ENCODE data around the gene ERN2.

ERN2 gene

GRCh38 chr16:23710504-23710903, 2.5 kb downstream of the ERN2 start:
- no peaks in the 10 kb centered on the region for H3K4me1 ChIP-seq (ENCODE audit: control insufficient read depth, low read depth, low read length)
- H3K4me2 ChIP-seq (ENCODE audit: low read length), result no peak overlapping the region
- H3K56ac ChIP-seq (ENCODE audit: low read length), result no peak overlapping the region
- no peak overlapping the region for H3K27ac ChIP-seq (ENCODE audit: low read depth, low read length)
- no peaks in the 10 kb centered on the region for H3K79me2 ChIP-seq (ENCODE audit: control insufficient read depth, insufficient read depth, low read length)
- peaks cover 11% of the 10 kb centered on the region for H3K27me3 ChIP-seq (ENCODE audit: insufficient read depth, low read length, poor library complexity)
- no peak overlapping the region for H2BK5ac ChIP-seq (ENCODE audit: low read length)
- no peak overlapping the region for H2BK120ac ChIP-seq (ENCODE audit: low read depth, low read length)
- no peaks in the 10 kb centered on the region for H3K79me1 ChIP-seq (ENCODE audit: low read length)
- no peak overlapping the region for H3K18ac ChIP-seq (ENCODE audit: low read length)
- H2BK15ac ChIP-seq (replicated peaks; ENCODE audit: low read depth), result no peak overlapping the region
- H3K36me3 ChIP-seq (ENCODE audit: control insufficient read depth, insufficient read depth, low read length), result no peaks in the 10 kb centered on the region
- WGBS (ENCODE audit: extremely low coverage, insufficient coverage, low lambda C conversion rate), result no CpG with 5 or more reads among the region's 3 CpGs
- no peak overlapping the region for H4K8ac ChIP-seq (ENCODE audit: low read depth, low read length)
- H3K9ac ChIP-seq (ENCODE audit: low read length), result no peak overlapping the region
- H3K4ac ChIP-seq (ENCODE audit: low read depth, low read length), result no peak overlapping the region
- no peak overlapping the region for H2AK5ac ChIP-seq (ENCODE audit: low read length)
- H4K5ac ChIP-seq (ENCODE audit: low read length), result no peak overlapping the region
- DNase-seq, result no peak
- H3K23ac ChIP-seq (ENCODE audit: low read length), result no peak overlapping the region
- H3K4me3 ChIP-seq (ENCODE audit: low read length), result no peak overlapping the region

- Histone ChIP-seq H3K4me1 (ENCODE audit: control insufficient read depth, low read depth, low read length) (no peaks in the 10 kb centered on the region), H3K36me3 (ENCODE audit: control insufficient read depth, insufficient read depth, low read length) (no peaks in the 10 kb centered on the region), H3K4ac (ENCODE audit: low read depth, low read length) (no peak overlapping the region), H3K79me1 (ENCODE audit: low read length) (no peaks in the 10 kb centered on the region), H4K5ac (ENCODE audit: low read length) (no peak overlapping the region), H3K56ac (ENCODE audit: low read length) (no peak overlapping the region), H3K79me2 (ENCODE audit: control insufficient read depth, insufficient read depth, low read length) (no peaks in the 10 kb centered on the region), H2BK5ac (ENCODE audit: low read length) (no peak overlapping the region), H3K4me3 (ENCODE audit: low read length) (no peak overlapping the region), H3K27ac (ENCODE audit: low read depth, low read length) (no peak overlapping the region), H3K27me3 (ENCODE audit: insufficient read depth, low read length, poor library complexity) (peaks cover 11% of the 10 kb centered on the region), H4K8ac (ENCODE audit: low read depth, low read length) (no peak overlapping the region), H2AK5ac (ENCODE audit: low read length) (no peak overlapping the region), H3K4me2 (ENCODE audit: low read length) (no peak overlapping the region), H3K23ac (ENCODE audit: low read length) (no peak overlapping the region), H3K18ac (ENCODE audit: low read length) (no peak overlapping the region), H2BK15ac (replicated peaks; ENCODE audit: low read depth) (no peak overlapping the region), H3K9ac (ENCODE audit: low read length) (no peak overlapping the region), H2BK120ac (ENCODE audit: low read depth, low read length) (no peak overlapping the region)
- no peak for DNase-seq
- no CpG with 5 or more reads among the region's 2 CpGs for WGBS (ENCODE audit: extremely low coverage, insufficient coverage, low lambda C conversion rate)
Measured at GRCh38 chr16:23710008-23710407, 3.0 kb downstream of the ERN2 start.

GRCh38 chr16:23709536-23709935, 3.5 kb downstream of the ERN2 start:
- H2AK5ac ChIP-seq (ENCODE audit: low read length), result no peak overlapping the region
- no peaks in the 10 kb centered on the region for H3K36me3 ChIP-seq (ENCODE audit: control insufficient read depth, insufficient read depth, low read length)
- no peak overlapping the region for H2BK5ac ChIP-seq (ENCODE audit: low read length)
- no peak overlapping the region for H3K4ac ChIP-seq (ENCODE audit: low read depth, low read length)
- no peaks in the 10 kb centered on the region for H3K4me1 ChIP-seq (ENCODE audit: control insufficient read depth, low read depth, low read length)
- no peak overlapping the region for H3K18ac ChIP-seq (ENCODE audit: low read length)
- no peak overlapping the region for H2BK15ac ChIP-seq (replicated peaks; ENCODE audit: low read depth)
- no peak overlapping the region for H3K27ac ChIP-seq (ENCODE audit: low read depth, low read length)
- H4K8ac ChIP-seq (ENCODE audit: low read depth, low read length), result no peak overlapping the region
- H3K4me3 ChIP-seq (ENCODE audit: low read length), result no peak overlapping the region
- peaks cover 11% of the 10 kb centered on the region for H3K27me3 ChIP-seq (ENCODE audit: insufficient read depth, low read length, poor library complexity)
- no peak overlapping the region for H3K9ac ChIP-seq (ENCODE audit: low read length)
- no peak overlapping the region for H3K23ac ChIP-seq (ENCODE audit: low read length)
- no peak overlapping the region for H3K4me2 ChIP-seq (ENCODE audit: low read length)
- no peaks in the 10 kb centered on the region for H3K79me2 ChIP-seq (ENCODE audit: control insufficient read depth, insufficient read depth, low read length)
- DNase-seq, result no peak
- H3K79me1 ChIP-seq (ENCODE audit: low read length), result no peaks in the 10 kb centered on the region
- no peak overlapping the region for H3K56ac ChIP-seq (ENCODE audit: low read length)
- H4K5ac ChIP-seq (ENCODE audit: low read length), result no peak overlapping the region
- H2BK120ac ChIP-seq (ENCODE audit: low read depth, low read length), result no peak overlapping the region

GRCh38 chr16:23706439-23706838, 6.6 kb downstream of the ERN2 start:
- H2BK5ac ChIP-seq (ENCODE audit: low read length), result no peak overlapping the region
- H3K79me1 ChIP-seq (ENCODE audit: low read length), result no peaks in the 10 kb centered on the region
- no peak overlapping the region for H2BK120ac ChIP-seq (ENCODE audit: low read depth, low read length)
- H3K79me2 ChIP-seq (ENCODE audit: control insufficient read depth, insufficient read depth, low read length), result no peaks in the 10 kb centered on the region
- no peak overlapping the region for H2BK15ac ChIP-seq (replicated peaks; ENCODE audit: low read depth)
- no peak overlapping the region for H3K18ac ChIP-seq (ENCODE audit: low read length)
- H4K5ac ChIP-seq (ENCODE audit: low read length), result no peak overlapping the region
- no peaks in the 10 kb centered on the region for H3K36me3 ChIP-seq (ENCODE audit: control insufficient read depth, insufficient read depth, low read length)
- no CpG with 5 or more reads among the region's 4 CpGs for WGBS (ENCODE audit: extremely low coverage, insufficient coverage, low lambda C conversion rate)
- no peak overlapping the region for H4K8ac ChIP-seq (ENCODE audit: low read depth, low read length)
- H3K4ac ChIP-seq (ENCODE audit: low read depth, low read length), result no peak overlapping the region
- H3K4me1 ChIP-seq (ENCODE audit: control insufficient read depth, low read depth, low read length), result no peaks in the 10 kb centered on the region
- no peak overlapping the region for H3K27ac ChIP-seq (ENCODE audit: low read depth, low read length)
- H3K23ac ChIP-seq (ENCODE audit: low read length), result no peak overlapping the region
- no peak overlapping the region for H3K4me3 ChIP-seq (ENCODE audit: low read length)
- H3K56ac ChIP-seq (ENCODE audit: low read length), result no peak overlapping the region
- H2AK5ac ChIP-seq (ENCODE audit: low read length), result no peak overlapping the region
- DNase-seq, result no peak
- H3K27me3 ChIP-seq (ENCODE audit: insufficient read depth, low read length, poor library complexity), result no peaks in the 10 kb centered on the region
- no peak overlapping the region for H3K9ac ChIP-seq (ENCODE audit: low read length)
- H3K4me2 ChIP-seq (ENCODE audit: low read length), result no peak overlapping the region

GRCh38 chr16:23705517-23705902, 7.5 kb downstream of the ERN2 start:
- Histone ChIP-seq H3K4ac (ENCODE audit: low read depth, low read length) (no peak overlapping the region), H3K23ac (ENCODE audit: low read length) (no peak overlapping the region), H3K18ac (ENCODE audit: low read length) (no peak overlapping the region), H3K4me3 (ENCODE audit: low read length) (no peak overlapping the region), H3K9ac (ENCODE audit: low read length) (no peak overlapping the region), H2AK5ac (ENCODE audit: low read length) (no peak overlapping the region), H3K4me1 (ENCODE audit: control insufficient read depth, low read depth, low read length) (no peaks in the 10 kb centered on the region), H2BK120ac (ENCODE audit: low read depth, low read length) (no peak overlapping the region), H3K4me2 (ENCODE audit: low read length) (no peak overlapping the region), H4K5ac (ENCODE audit: low read length) (no peak overlapping the region), H3K27me3 (ENCODE audit: insufficient read depth, low read length, poor library complexity) (no peaks in the 10 kb centered on the region), H2BK15ac (replicated peaks; ENCODE audit: low read depth) (no peak overlapping the region), H4K8ac (ENCODE audit: low read depth, low read length) (no peak overlapping the region), H3K36me3 (ENCODE audit: control insufficient read depth, insufficient read depth, low read length) (no peaks in the 10 kb centered on the region), H3K27ac (ENCODE audit: low read depth, low read length) (no peak overlapping the region), H3K56ac (ENCODE audit: low read length) (no peak overlapping the region), H3K79me1 (ENCODE audit: low read length) (no peaks in the 10 kb centered on the region), H3K79me2 (ENCODE audit: control insufficient read depth, insufficient read depth, low read length) (no peaks in the 10 kb centered on the region), H2BK5ac (ENCODE audit: low read length) (no peak overlapping the region)
- DNase-seq, result no peak
- WGBS (ENCODE audit: extremely low coverage, insufficient coverage, low lambda C conversion rate), result no CpG with 5 or more reads among the region's 2 CpGs

- H3K56ac ChIP-seq (ENCODE audit: low read length), result no peak overlapping the region
- H3K4me2 ChIP-seq (ENCODE audit: low read length), result no peak overlapping the region
- H2BK15ac ChIP-seq (replicated peaks; ENCODE audit: low read depth), result no peak overlapping the region
- H4K8ac ChIP-seq (ENCODE audit: low read depth, low read length), result no peak overlapping the region
- no peaks in the 10 kb centered on the region for H3K79me1 ChIP-seq (ENCODE audit: low read length)
- H3K27ac ChIP-seq (ENCODE audit: low read depth, low read length), result no peak overlapping the region
- no peaks in the 10 kb centered on the region for H3K4me1 ChIP-seq (ENCODE audit: control insufficient read depth, low read depth, low read length)
- no peak overlapping the region for H3K18ac ChIP-seq (ENCODE audit: low read length)
- no peak overlapping the region for H2BK5ac ChIP-seq (ENCODE audit: low read length)
- no peak overlapping the region for H3K4me3 ChIP-seq (ENCODE audit: low read length)
- H3K79me2 ChIP-seq (ENCODE audit: control insufficient read depth, insufficient read depth, low read length), result no peaks in the 10 kb centered on the region
- H3K4ac ChIP-seq (ENCODE audit: low read depth, low read length), result no peak overlapping the region
- no peaks in the 10 kb centered on the region for H3K27me3 ChIP-seq (ENCODE audit: insufficient read depth, low read length, poor library complexity)
- H3K23ac ChIP-seq (ENCODE audit: low read length), result no peak overlapping the region
- no peak overlapping the region for H4K5ac ChIP-seq (ENCODE audit: low read length)
- H3K9ac ChIP-seq (ENCODE audit: low read length), result no peak overlapping the region
- no peak overlapping the region for H2BK120ac ChIP-seq (ENCODE audit: low read depth, low read length)
- no peaks in the 10 kb centered on the region for H3K36me3 ChIP-seq (ENCODE audit: control insufficient read depth, insufficient read depth, low read length)
- no CpG with 5 or more reads among the region's 22 CpGs for WGBS (ENCODE audit: extremely low coverage, insufficient coverage, low lambda C conversion rate)
- H2AK5ac ChIP-seq (ENCODE audit: low read length), result no peak overlapping the region
- no peak for DNase-seq
Measured at GRCh38 chr16:23704772-23705516, 8.1 kb downstream of the ERN2 start.
